ENCODE measurements around the gene ATOH8.

DNA sequence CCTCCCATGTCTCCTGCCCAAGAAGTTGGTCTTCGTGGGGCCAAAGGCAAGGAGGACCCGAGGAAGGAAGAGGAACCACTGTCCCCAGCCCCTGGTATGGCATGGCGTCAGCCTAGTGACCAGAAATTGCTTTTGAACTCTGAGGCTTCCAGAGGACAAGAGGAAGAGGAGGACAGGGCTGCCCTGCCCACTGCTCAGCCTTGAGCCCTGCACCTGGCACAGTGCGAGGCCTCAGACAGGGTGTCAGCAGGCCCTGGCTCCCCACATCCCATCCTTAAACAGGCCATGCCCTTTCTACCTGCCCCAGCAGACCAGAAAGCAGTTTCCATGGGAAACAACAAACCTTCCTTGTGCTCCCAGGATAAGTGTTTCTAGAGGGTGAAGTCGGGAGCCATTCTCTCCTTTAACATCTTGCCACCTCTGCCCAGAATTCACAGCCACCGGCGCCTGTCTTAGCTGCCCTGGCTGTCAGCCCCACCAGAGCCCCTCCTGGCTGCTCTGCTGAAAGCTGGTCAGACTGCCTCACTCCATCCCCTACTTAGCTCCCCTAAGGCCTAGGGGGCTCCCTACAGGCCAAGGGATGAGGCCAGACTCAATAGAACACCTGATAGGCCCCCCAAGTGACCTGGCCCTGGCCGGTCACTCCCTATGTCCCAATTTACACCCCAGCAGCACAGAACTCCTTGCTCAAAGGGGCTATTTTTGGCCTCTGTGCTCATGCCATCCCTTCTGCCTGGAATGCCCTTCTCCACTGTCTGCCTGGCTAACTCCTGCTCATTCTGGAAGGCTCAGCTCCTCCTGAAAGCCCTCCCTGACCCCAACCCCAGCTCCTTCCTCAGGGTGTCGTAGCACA is 20.6 kb downstream of the ATOH8 start:
- TF ChIP-seq POLR2A (IDR thresholded peaks at IDR 0.05; ENCODE audit: low read depth): no peak
- no peak for TF ChIP-seq EP300 (IDR thresholded peaks at IDR 0.05)
- TF ChIP-seq, protein P1, sequence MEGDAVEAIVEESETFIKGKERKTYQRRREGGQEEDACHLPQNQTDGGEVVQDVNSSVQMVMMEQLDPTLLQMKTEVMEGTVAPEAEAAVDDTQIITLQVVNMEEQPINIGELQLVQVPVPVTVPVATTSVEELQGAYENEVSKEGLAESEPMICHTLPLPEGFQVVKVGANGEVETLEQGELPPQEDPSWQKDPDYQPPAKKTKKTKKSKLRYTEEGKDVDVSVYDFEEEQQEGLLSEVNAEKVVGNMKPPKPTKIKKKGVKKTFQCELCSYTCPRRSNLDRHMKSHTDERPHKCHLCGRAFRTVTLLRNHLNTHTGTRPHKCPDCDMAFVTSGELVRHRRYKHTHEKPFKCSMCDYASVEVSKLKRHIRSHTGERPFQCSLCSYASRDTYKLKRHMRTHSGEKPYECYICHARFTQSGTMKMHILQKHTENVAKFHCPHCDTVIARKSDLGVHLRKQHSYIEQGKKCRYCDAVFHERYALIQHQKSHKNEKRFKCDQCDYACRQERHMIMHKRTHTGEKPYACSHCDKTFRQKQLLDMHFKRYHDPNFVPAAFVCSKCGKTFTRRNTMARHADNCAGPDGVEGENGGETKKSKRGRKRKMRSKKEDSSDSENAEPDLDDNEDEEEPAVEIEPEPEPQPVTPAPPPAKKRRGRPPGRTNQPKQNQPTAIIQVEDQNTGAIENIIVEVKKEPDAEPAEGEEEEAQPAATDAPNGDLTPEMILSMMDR (IDR thresholded peaks at IDR 0.05): no peak
- peak; percentile 20 to 37 for TF ChIP-seq POLR2AphosphoS5 (IDR thresholded peaks at IDR 0.05)

Data from esophagus muscularis mucosa (tissue), 4 donors.